K562 (cell line): ENCODE data around the gene KLK2. TPM values are rescaled to one million over a fixed set of nuclear protein-coding genes. Genes with fewer than 3 reads are reported as not detected.
A peak's percentile ranks its signal among the peaks of the same experiment; 100 is the strongest.

Experiments
- ATAC-seq: fragments of 200-7000 bp; cut with Tn5 transposase; 3 replicates; pipeline ENCODE4 v1.9.1; 2020; ENCODE audit warnings: moderate library complexity
- BruUV-seq: library from RNA; stranded (reverse); fragments of 400-500 nt; replicated peaks from 2 replicates; lab custom pipeline; 2021; lab: Mats Ljungman, UMichigan
- CTCF ChIA-PET: fragments of 300-600 bp; formaldehyde crosslinking; extraction: SDS; loops from one replicate; lab custom pipeline; 2021; ENCODE audit warnings: low intra/inter-chr PET ratio; lab: Yijun Ruan, JAX
- POLR2A ChIA-PET: fragments of 300-600, 350-650 bp; sonication (Branson Sonifier 250); formaldehyde crosslinking; extraction: SDS; loops from one replicate; lab custom pipeline; 2021; ENCODE audit warnings: antibody characterized with exemption, inconsistent platforms; lab: Yijun Ruan, JAX
- DNase-seq, 4 experiments: peaks; one replicate each; pipeline versions ENCODE4 v3.0.0 to v3.0.0-alpha.2; 2011 to 2018; ENCODE audit warnings: low spot score in 3 of 4, mixed read lengths in 3 of 4; ENCODE audit errors: extremely low read depth in 1 of 4
- FAIRE-seq: peaks from 2 replicates; lab custom pipeline; 2011; peaks lifted over from hg19 to GRCh38; lab: Jason Lieb, UNC
- H2AFZ ChIP-seq: 2 replicates; pipeline ENCODE4 v1.6.0; 2011; ENCODE audit warnings: low read depth, low read length, control low read depth, inconsistent platforms
- H3K27ac ChIP-seq: fragments of 200-600 bp; 3 replicates; pipeline ENCODE4 v1.8.0; 2011; ENCODE audit warnings: low read depth, mild to moderate bottlenecking, control low read depth, inconsistent platforms, low read length, moderate library complexity, mixed read lengths; ENCODE audit errors: extremely low read depth
- H3K27me3 ChIP-seq, 2 experiments: fragments of 300-600 bp in 1 of 2; 2 replicates in 1 of 2; 3 replicates in 1 of 2; pipeline versions ENCODE4 v1.6.0 to v1.8.0; 2011; ENCODE audit warnings: inconsistent platforms in 2 of 2, low read length in 2 of 2, mild to moderate bottlenecking in 1 of 2, mixed read lengths in 1 of 2, moderate library complexity in 1 of 2; ENCODE audit not compliant: control insufficient read depth in 2 of 2, insufficient read depth in 2 of 2
- H3K36me3 ChIP-seq: fragments of 300-600 bp; 3 replicates; pipeline ENCODE4 v1.8.0; 2011; ENCODE audit warnings: mild to moderate bottlenecking, low read length, inconsistent platforms; ENCODE audit not compliant: control insufficient read depth, insufficient read depth
- H3K4me1 ChIP-seq, 2 experiments: fragments of 200-600 bp in 1 of 2; replicated peaks in 1 of 2; 2 replicates in 1 of 2; 3 replicates in 1 of 2; pipeline versions ENCODE4 v1.5.1 to v1.8.0; 2011; ENCODE audit warnings: inconsistent platforms in 2 of 2, low read length in 2 of 2, mild to moderate bottlenecking in 1 of 2, mixed read lengths in 1 of 2, moderate library complexity in 1 of 2; ENCODE audit not compliant: control insufficient read depth in 2 of 2, insufficient read depth in 2 of 2
- H3K4me2 ChIP-seq: 2 replicates; pipeline ENCODE4 v1.6.1; 2011; ENCODE audit warnings: low read length, control low read depth, inconsistent platforms, mixed read lengths; ENCODE audit not compliant: insufficient read depth
- H3K4me3 ChIP-seq: fragments of 200-600 bp; sonication (generic), shearing (Covaris generic); 2 replicates; pipeline ENCODE4 v1.5.1; 2016; ENCODE audit warnings: control low read depth, inconsistent platforms
- H3K79me2 ChIP-seq: fragments of 200-600 bp; 3 replicates; pipeline ENCODE4 v1.8.0; 2011; ENCODE audit warnings: low read length, inconsistent platforms; ENCODE audit not compliant: control insufficient read depth, insufficient read depth
- H3K9ac ChIP-seq, 2 experiments: 2 replicates each; pipeline versions ENCODE4 v1.6.0 to v1.6.1; 2011; ENCODE audit warnings: low read depth in 2 of 2, low read length in 2 of 2, control low read depth in 1 of 2, inconsistent platforms in 1 of 2, mild to moderate bottlenecking in 1 of 2, mixed read lengths in 1 of 2; ENCODE audit not compliant: insufficient read depth in 1 of 2
- H3K9me1 ChIP-seq: one replicate; pipeline ENCODE4 v1.6.0; 2011; ENCODE audit warnings: inconsistent platforms, mild to moderate bottlenecking, low read length, moderate library complexity; ENCODE audit not compliant: control insufficient read depth, insufficient read depth
- H3K9me3 ChIP-seq: replicated peaks from 2 replicates; pipeline ENCODE4 v1.5.1; 2011; ENCODE audit warnings: low read depth, low read length, inconsistent platforms; ENCODE audit not compliant: control insufficient read depth, insufficient read depth
- H4K20me1 ChIP-seq: replicated peaks from 2 replicates; pipeline ENCODE4 v1.6.1; 2011; ENCODE audit warnings: low read length, inconsistent platforms, mixed read lengths; ENCODE audit not compliant: control insufficient read depth, insufficient read depth
- CSDE1 ChIP-seq, 2 experiments: fragments of 450-650 bp; IDR thresholded peaks; 2 replicates each; pipeline ENCODE4 v1.6.1; 2016; ENCODE audit warnings: mild to moderate bottlenecking in 1 of 2
- FOSL1 ChIP-seq: fragments of 200-800 bp; sonication (Bioruptor generic); conservative IDR thresholded peaks from 2 replicates; pipeline ENCODE4 v1.6.1; 2016; ENCODE audit warnings: missing genetic modification characterization, missing compliant biosample characterization
- KDM1A ChIP-seq, 2 experiments: fragments of 450-650 bp; IDR thresholded peaks; 2 replicates each; pipeline ENCODE4 v1.6.1; 2016; ENCODE audit warnings: mild to moderate bottlenecking in 2 of 2
- POU5F1 ChIP-seq: fragments of 150-350 bp; IDR thresholded peaks from 2 replicates; pipeline ENCODE4 v1.6.1; 2014; ENCODE audit warnings: borderline replicate concordance, low read length, low read depth, mild to moderate bottlenecking; ENCODE audit not compliant: partially characterized antibody
- SAP30 ChIP-seq: fragments of 200-600 bp; sonication (generic); IDR thresholded peaks from 2 replicates; pipeline ENCODE4 v1.6.1; 2012; ENCODE audit warnings: borderline replicate concordance, low read depth, mild to moderate bottlenecking, moderate library complexity, low read length, control low read depth, inconsistent platforms; ENCODE audit not compliant: insufficient read depth, poor library complexity, severe bottlenecking
- WGBS: fragments of 100-300 bp; shearing (Covaris generic); methylation state at CpG from one replicate; pipeline ENCODE4 v1.1.6; 2016; ENCODE audit warnings: low coverage, mixed read lengths; ENCODE audit not compliant: insufficient coverage; ENCODE audit errors: missing lambda C conversion rate; 5-methylcytosine and 5-hydroxymethylcytosine counted together
- in situ Hi-C: fragments of 300-500 bp; cut with MboI; formaldehyde crosslinking; loops from 4 replicates; pipeline ENCODE4 v1.15.0; 2018; ENCODE audit warnings: inconsistent platforms, mixed read lengths
- intact Hi-C: fragments of 100-400 bp; cut with micrococcal nuclease; formaldehyde crosslinking; loops from 2 replicates; pipeline ENCODE4 v1.14.2; 2022
- polyA plus RNA-seq, 8 experiments: library from polyadenylated mRNA; depleted of rRNA in 4 of 8; stranded (reverse) in 5 of 8; unstranded in 3 of 8; fragments of >200 nt; fragmentation: Nextera tagmentation in 2 of 8; fragmentation: Illumina TruSeq in 1 of 8; extraction: Ambion mirVana in 2 of 8; extraction: Trizol in 1 of 8; gene quantifications; 2 replicates each; pipeline versions ENCODE4 v1.2.1 to v1.2.3, GENCODE V29; 2011 to 2014; ENCODE audit warnings: inconsistent platforms in 1 of 8, missing spikeins in 1 of 8
- total RNA-seq, 7 experiments: library from RNA; depleted of rRNA in 6 of 7; stranded (reverse); fragments of >200 nt in 6 of 7; fragmentation: Illumina TruSeq in 2 of 7; extraction: Trizol in 2 of 7; gene quantifications; 2 replicates each; pipeline versions ENCODE4 v1.2.1 to v1.2.3, GENCODE V29; 2011 to 2021; ENCODE audit warnings: low replicate concordance in 1 of 7
- TF ChIP-seq, protein P1 (sequence below): sonication (generic); formaldehyde crosslinking; IDR thresholded peaks from 2 replicates; pipeline ENCODE4 v1.9.0; 2022; ENCODE audit warnings: mild to moderate bottlenecking, missing genetic modification reagents
- TF ChIP-seq, protein P2 (sequence below): fragments of 150-350 bp; IDR thresholded peaks from 2 replicates; pipeline ENCODE4 v1.6.1; 2014; ENCODE audit warnings: low read depth, mild to moderate bottlenecking, low read length, borderline replicate concordance
- TF ChIP-seq, protein P3 (sequence below): sonication (generic); formaldehyde crosslinking; IDR thresholded peaks from 2 replicates; pipeline ENCODE4 v1.8.0; 2022; ENCODE audit warnings: mild to moderate bottlenecking, missing genetic modification reagents

Gene KLK2
- total and polyA plus RNA-seq, 9 of the 15 experiments (the other 6 are each of a cell fraction or from before 2014, with no cell fraction given): 0.11 to 0.47 (median 0.23) TPM; not detected in 1

DNA sequence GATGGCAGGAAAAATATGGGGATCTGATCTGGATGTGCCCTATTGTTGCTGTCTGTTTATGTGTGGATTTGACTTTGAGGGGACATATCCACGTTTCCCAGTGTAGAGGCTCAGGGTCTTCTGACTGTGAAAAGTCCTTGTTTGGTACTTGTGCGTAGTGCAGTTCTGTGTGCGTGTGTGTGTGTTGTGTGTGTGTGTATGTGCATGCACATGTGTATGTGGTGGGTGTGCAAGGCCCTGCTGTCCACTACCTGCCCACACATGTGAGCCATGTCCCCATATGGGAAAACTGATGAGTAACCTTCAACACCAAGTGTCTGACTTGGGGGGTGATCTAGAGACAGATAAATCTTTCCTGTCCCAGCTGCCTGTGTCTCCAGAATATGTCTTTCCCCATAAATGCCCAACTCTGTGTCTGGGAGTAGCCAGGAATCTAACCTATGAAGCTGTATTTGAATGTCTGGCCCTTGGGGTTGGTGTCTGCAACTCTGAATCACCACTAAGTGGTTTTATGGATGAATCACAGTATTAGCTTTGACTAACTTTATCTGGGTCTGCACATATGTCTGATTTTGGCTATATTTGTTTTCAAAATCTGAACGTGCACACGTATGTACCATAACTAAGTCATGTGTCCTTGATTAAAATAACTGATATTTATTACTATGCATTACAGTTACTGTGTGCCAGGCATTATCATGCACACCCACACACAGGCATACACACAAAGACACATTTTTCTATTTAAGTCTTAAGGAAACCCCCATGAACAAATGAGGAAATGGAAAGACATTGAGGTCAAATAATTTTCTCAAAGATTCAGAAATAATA, 17.4 kb downstream of the KLK2 start:
- no peak overlapping the region for H3K9ac ChIP-seq
- H3K79me2 ChIP-seq: no peaks in the 10 kb centered on the region
- H4K20me1 ChIP-seq: no peaks in the 10 kb centered on the region
- WGBS: 0% methylated on average over 5 of the region's 5 CpGs
- H3K36me3 ChIP-seq: no peaks in the 10 kb centered on the region
- BruUV-seq: no TSS peak
- peaks cover 0 to 33% of the 10 kb centered on the region in 2 experiments; a peak in 3 of 5 replicates for H3K27me3 ChIP-seq
- H3K27ac ChIP-seq: no peak overlapping the region
- peaks cover 0 to 1% of the 10 kb centered on the region in 2 experiments; a peak in 1 of 5 replicates for H3K4me1 ChIP-seq
- ChIA-PET POLR2A (no interaction called here), CTCF (no interaction called here)
- H3K4me3 ChIP-seq: no peak overlapping the region
- ATAC-seq (no peak), DNase-seq (no peak), FAIRE-seq (no peak)
- no peaks in the 10 kb centered on the region for H3K9me1 ChIP-seq
- in situ Hi-C loops (no loop called here), intact Hi-C loops (no loop called here)
- H2AFZ ChIP-seq: no peak overlapping the region
- no peak overlapping the region for H3K4me2 ChIP-seq
- TF ChIP-seq, protein P1, sequence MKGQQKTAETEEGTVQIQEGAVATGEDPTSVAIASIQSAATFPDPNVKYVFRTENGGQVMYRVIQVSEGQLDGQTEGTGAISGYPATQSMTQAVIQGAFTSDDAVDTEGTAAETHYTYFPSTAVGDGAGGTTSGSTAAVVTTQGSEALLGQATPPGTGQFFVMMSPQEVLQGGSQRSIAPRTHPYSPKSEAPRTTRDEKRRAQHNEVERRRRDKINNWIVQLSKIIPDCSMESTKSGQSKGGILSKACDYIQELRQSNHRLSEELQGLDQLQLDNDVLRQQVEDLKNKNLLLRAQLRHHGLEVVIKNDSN (CRISPR knock-in tag): no peak
- TF ChIP-seq KDM1A (IDR thresholded peaks at IDR 0.05) (peak; percentile 43 to 58; a peak in 2 of 4 replicates), FOSL1 (tag) (peak; percentile 71), POU5F1 (no peak), CSDE1 (IDR thresholded peaks at IDR 0.05) (no peak), SAP30 (no peak)
- TF ChIP-seq, protein P2, sequence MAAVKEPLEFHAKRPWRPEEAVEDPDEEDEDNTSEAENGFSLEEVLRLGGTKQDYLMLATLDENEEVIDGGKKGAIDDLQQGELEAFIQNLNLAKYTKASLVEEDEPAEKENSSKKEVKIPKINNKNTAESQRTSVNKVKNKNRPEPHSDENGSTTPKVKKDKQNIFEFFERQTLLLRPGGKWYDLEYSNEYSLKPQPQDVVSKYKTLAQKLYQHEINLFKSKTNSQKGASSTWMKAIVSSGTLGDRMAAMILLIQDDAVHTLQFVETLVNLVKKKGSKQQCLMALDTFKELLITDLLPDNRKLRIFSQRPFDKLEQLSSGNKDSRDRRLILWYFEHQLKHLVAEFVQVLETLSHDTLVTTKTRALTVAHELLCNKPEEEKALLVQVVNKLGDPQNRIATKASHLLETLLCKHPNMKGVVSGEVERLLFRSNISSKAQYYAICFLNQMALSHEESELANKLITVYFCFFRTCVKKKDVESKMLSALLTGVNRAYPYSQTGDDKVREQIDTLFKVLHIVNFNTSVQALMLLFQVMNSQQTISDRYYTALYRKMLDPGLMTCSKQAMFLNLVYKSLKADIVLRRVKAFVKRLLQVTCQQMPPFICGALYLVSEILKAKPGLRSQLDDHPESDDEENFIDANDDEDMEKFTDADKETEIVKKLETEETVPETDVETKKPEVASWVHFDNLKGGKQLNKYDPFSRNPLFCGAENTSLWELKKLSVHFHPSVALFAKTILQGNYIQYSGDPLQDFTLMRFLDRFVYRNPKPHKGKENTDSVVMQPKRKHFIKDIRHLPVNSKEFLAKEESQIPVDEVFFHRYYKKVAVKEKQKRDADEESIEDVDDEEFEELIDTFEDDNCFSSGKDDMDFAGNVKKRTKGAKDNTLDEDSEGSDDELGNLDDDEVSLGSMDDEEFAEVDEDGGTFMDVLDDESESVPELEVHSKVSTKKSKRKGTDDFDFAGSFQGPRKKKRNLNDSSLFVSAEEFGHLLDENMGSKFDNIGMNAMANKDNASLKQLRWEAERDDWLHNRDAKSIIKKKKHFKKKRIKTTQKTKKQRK: no peak
- TF ChIP-seq, protein P3, sequence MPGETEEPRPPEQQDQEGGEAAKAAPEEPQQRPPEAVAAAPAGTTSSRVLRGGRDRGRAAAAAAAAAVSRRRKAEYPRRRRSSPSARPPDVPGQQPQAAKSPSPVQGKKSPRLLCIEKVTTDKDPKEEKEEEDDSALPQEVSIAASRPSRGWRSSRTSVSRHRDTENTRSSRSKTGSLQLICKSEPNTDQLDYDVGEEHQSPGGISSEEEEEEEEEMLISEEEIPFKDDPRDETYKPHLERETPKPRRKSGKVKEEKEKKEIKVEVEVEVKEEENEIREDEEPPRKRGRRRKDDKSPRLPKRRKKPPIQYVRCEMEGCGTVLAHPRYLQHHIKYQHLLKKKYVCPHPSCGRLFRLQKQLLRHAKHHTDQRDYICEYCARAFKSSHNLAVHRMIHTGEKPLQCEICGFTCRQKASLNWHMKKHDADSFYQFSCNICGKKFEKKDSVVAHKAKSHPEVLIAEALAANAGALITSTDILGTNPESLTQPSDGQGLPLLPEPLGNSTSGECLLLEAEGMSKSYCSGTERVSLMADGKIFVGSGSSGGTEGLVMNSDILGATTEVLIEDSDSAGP (CRISPR knock-in tag): no peak
- no peaks in the 10 kb centered on the region for H3K9me3 ChIP-seq
